Measurements from ENCODE around the gene PCDHGA3. TPM values are rescaled to one million over a fixed set of nuclear protein-coding genes. Genes with fewer than 3 reads are reported as not detected.
"Not testable (repeated sequence)": the region's sequence is repeated elsewhere in the genome, so short reads cannot be mapped to it uniquely, and the experiment has no call there.

Gene PCDHGA3
- total RNA-seq, 4 donors from 2014 or later, result 1.0 to 3.5 (median 2.9) TPM

- no peak overlapping the region for H3K4me3 ChIP-seq (ENCODE audit: low read depth, poor library complexity, severe bottlenecking)
- TF ChIP-seq POLR2A (IDR thresholded peaks at IDR 0.05) (no peak), CTCF (IDR thresholded peaks at IDR 0.05) (no peak)
- WGBS, 2 donors, result 46 to 53% methylated on average over 23 to 43 of the region's 43 CpGs
- intact Hi-C loops (cut with DNase I; ENCODE audit: low total_unique reads), result no loop called here
- DNase-seq (ENCODE audit: low spot score in 2 of 2), result peak in 1 of 2 donors; percentile 70
Observed at GRCh38 chr5:141384471-141385267, 41.0 kb downstream of the PCDHGA3 start.

- DNase-seq (ENCODE audit: low spot score in 2 of 2), result peak in 1 of 2 donors; percentile 69
- intact Hi-C loops (cut with DNase I; ENCODE audit: low total_unique reads); H3K4me3 ChIP-seq (ENCODE audit: low read depth, poor library complexity, severe bottlenecking): not testable (repeated sequence)
Observed at GRCh38 chr5:141387557-141388311, 44.1 kb downstream of the PCDHGA3 start, which contains the start of gene PCDHGB4. PCDHGB4 (plus strand) TSS chr5:141387698; CDS start chr5:141387885, 187 bp downstream.

GRCh38 chr5:141388661-141389060, 45.0 kb downstream of the PCDHGA3 start:
- no peak for TF ChIP-seq CTCF (IDR thresholded peaks at IDR 0.05)
- TF ChIP-seq POLR2A (IDR thresholded peaks at IDR 0.05), result no peak
- no peak for DNase-seq (ENCODE audit: low spot score in 2 of 2)
- 46 to 51% methylated on average over 10 of the region's 10 CpGs for WGBS, 2 donors
- intact Hi-C loops (cut with DNase I; ENCODE audit: low total_unique reads), result no loop called here
- no peak overlapping the region for H3K4me3 ChIP-seq (ENCODE audit: low read depth, poor library complexity, severe bottlenecking)

More at GRCh38 chr5:141387557-141388311, 44.1 kb downstream of the PCDHGA3 start, which contains the start of gene PCDHGB4:
- WGBS, 2 donors, result 13 to 14% methylated on average over 23 to 24 of the region's 40 CpGs

GRCh38 chr5:141389153-141390042, 45.8 kb downstream of the PCDHGA3 start:
- no peak overlapping the region for H3K4me3 ChIP-seq (ENCODE audit: low read depth, poor library complexity, severe bottlenecking)
- intact Hi-C loops (cut with DNase I; ENCODE audit: low total_unique reads), result no loop called here
- TF ChIP-seq CTCF (IDR thresholded peaks at IDR 0.05) (no peak), POLR2A (IDR thresholded peaks at IDR 0.05) (no peak)
- peak in 1 of 2 donors; percentile 62 for DNase-seq (ENCODE audit: low spot score in 2 of 2)
- WGBS, 2 donors, result 35 to 39% methylated on average over 31 to 42 of the region's 77 CpGs

GRCh38 chr5:141392429-141393198, 49.0 kb downstream of the PCDHGA3 start, which contains the start of gene PCDHGA8:
PCDHGA8 (plus strand) TSS chr5:141392633; CDS start chr5:141392814, 181 bp downstream.
- no peak for DNase-seq (ENCODE audit: low spot score in 2 of 2)
- intact Hi-C loops (cut with DNase I; ENCODE audit: low total_unique reads), result no loop called here
- H3K4me3 ChIP-seq (ENCODE audit: low read depth, poor library complexity, severe bottlenecking), result no peak within 1 kb of the TSS
- WGBS, 2 donors, result 27 to 34% methylated on average over 38 of the region's 38 CpGs
- no peak for TF ChIP-seq CTCF (IDR thresholded peaks at IDR 0.05)
- no peak for TF ChIP-seq POLR2A (IDR thresholded peaks at IDR 0.05)
